K562 (cell line): ENCODE data around the gene CPLX1. TPM values are rescaled to one million over a fixed set of nuclear protein-coding genes. Genes with fewer than 3 reads are reported as not detected.

ENCODE experiments used
- BRD9 ChIP-seq: fragments of 450-650 bp; IDR thresholded peaks from 2 replicates; pipeline ENCODE4 v1.6.1; 2018; ENCODE audit warnings: low read depth; ENCODE audit not compliant: partially characterized antibody
- KAT8 ChIP-seq: fragments of 450-650 bp; IDR thresholded peaks from 2 replicates; pipeline ENCODE4 v1.6.1; 2016; ENCODE audit warnings: low read depth, mild to moderate bottlenecking
- MEIS2 ChIP-seq: fragments of 450-650 bp; IDR thresholded peaks from 2 replicates; pipeline ENCODE4 v1.6.1; 2014; ENCODE audit warnings: mild to moderate bottlenecking; ENCODE audit not compliant: partially characterized antibody
- RBM39 ChIP-seq: fragments of 200-400 bp; formaldehyde crosslinking; optimal IDR thresholded peaks from 2 replicates; pipeline ENCODE3; 2018; ENCODE audit warnings: low read depth, low read length
- SLC30A9 ChIP-seq: fragments of 250-450 bp; sonication (Bioruptor Pico); IDR thresholded peaks from 2 replicates; pipeline ENCODE4 v1.8.0; 2022; ENCODE audit warnings: mild to moderate bottlenecking, moderate library complexity
- TAL1 ChIP-seq: fragments of 450-650 bp; IDR thresholded peaks from 2 replicates; pipeline ENCODE4 v1.6.1; 2016; ENCODE audit warnings: mild to moderate bottlenecking
- THRAP3 ChIP-seq: fragments of 450-650 bp; IDR thresholded peaks from 2 replicates; pipeline ENCODE4 v1.6.1; 2016; ENCODE audit warnings: mild to moderate bottlenecking, inconsistent platforms, borderline replicate concordance
- ZNF3 ChIP-seq: fragments of 250-450 bp; sonication (Bioruptor Pico); IDR thresholded peaks from 2 replicates; pipeline ENCODE4 v1.5.0; 2021; ENCODE audit warnings: mild to moderate bottlenecking, moderate library complexity
- ZNF311 ChIP-seq: fragments of 250-450 bp; sonication (Bioruptor Pico); IDR thresholded peaks from 2 replicates; pipeline ENCODE4 v1.4.0; 2020; ENCODE audit warnings: mild to moderate bottlenecking, moderate library complexity
- polyA plus RNA-seq, 8 experiments: library from polyadenylated mRNA; depleted of rRNA in 4 of 8; stranded (reverse) in 5 of 8; unstranded in 3 of 8; fragments of >200 nt; fragmentation: Nextera tagmentation in 2 of 8; fragmentation: Illumina TruSeq in 1 of 8; extraction: Ambion mirVana in 2 of 8; extraction: Trizol in 1 of 8; gene quantifications; 2 replicates each; pipeline versions ENCODE4 v1.2.1 to v1.2.3, GENCODE V29; 2011 to 2014; ENCODE audit warnings: inconsistent platforms in 1 of 8, missing spikeins in 1 of 8
- total RNA-seq, 7 experiments: library from RNA; depleted of rRNA in 6 of 7; stranded (reverse); fragments of >200 nt in 6 of 7; fragmentation: Illumina TruSeq in 2 of 7; extraction: Trizol in 2 of 7; gene quantifications; 2 replicates each; pipeline versions ENCODE4 v1.2.1 to v1.2.3, GENCODE V29; 2011 to 2021; ENCODE audit warnings: low replicate concordance in 1 of 7
- TF ChIP-seq, protein P1 (sequence below): fragments of 250-450 bp; sonication (Bioruptor Pico); IDR thresholded peaks from 2 replicates; pipeline ENCODE4 v1.4.0; 2020; ENCODE audit warnings: mild to moderate bottlenecking, moderate library complexity
- TF ChIP-seq, protein P2 (sequence below), 3 experiments: IDR thresholded peaks in 2 of 3; conservative IDR thresholded peaks in 1 of 3; 2 replicates each; pipeline ENCODE4 v1.5.1; 2011 to 2012; ENCODE audit warnings: low read length in 3 of 3, mild to moderate bottlenecking in 3 of 3, control low read depth in 2 of 3, improper control_type of control experiment in 1 of 3, inconsistent platforms in 1 of 3, low read depth in 1 of 3, mixed read lengths in 1 of 3, moderate library complexity in 1 of 3; ENCODE audit not compliant: insufficient read depth in 2 of 3
- TF ChIP-seq, protein P3 (sequence below): IDR thresholded peaks from 2 replicates; pipeline ENCODE4 v1.6.1; 2011; ENCODE audit warnings: borderline replicate concordance, low read depth, mild to moderate bottlenecking, moderate library complexity, low read length; ENCODE audit not compliant: insufficient read depth, poor library complexity, severe bottlenecking
- TF ChIP-seq, protein P4 (sequence below): fragments of 450-650 bp; formaldehyde crosslinking; IDR thresholded peaks from 2 replicates; pipeline ENCODE4 v1.4.0; 2020; ENCODE audit warnings: mild to moderate bottlenecking, moderate library complexity

Gene CPLX1
- total and polyA plus RNA-seq, 9 of the 15 experiments (the other 6 are each of a cell fraction or from before 2014, with no cell fraction given): 0.03 to 3.3 (median 0.17) TPM; not detected in 2

DNA sequence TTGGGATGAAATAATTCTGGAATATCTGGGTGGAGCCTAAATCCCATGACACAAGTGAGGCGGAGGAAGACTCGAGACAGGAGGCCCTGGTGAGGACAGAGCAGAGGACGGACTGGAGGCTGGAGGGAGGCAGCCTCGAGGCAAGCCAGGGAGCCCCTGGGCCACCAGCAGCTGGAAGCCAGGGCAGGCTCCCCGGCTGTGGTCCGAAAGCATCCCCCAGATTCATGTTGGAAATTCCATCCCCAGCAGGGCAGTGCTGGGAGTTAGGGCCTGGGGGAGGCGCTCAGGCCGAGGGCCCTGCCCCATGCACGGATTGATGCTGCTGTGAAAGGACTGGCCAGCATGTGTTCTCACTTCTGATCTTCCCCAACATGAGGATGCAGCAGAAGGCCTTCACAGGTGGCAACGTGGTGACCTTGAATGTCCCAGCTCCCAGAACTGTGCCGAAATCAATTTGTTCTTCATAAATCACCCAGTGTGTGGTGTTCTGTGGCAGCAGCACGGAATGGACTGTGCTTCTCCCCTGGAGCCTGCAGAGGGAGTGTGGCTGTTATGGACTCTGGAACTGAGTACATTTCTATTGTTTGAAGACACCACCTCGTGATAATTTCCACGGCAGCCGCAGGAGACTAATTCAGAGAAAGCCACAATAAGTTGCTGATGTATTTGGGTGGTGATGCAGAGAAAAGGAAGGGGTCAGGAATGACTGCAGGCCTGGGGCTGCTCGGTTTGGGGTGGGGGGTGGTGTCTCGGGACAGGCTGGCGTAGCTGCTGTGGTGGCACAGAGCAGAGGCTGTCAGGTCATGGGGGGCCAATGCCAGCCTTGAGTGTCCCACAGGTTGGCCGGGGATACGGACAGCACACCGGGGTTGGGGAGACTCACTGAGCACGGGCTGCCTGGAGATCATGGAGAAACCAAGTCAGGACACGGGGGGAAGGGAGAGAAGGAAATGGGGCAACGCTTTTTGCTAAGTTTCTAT, 63.4 kb downstream of the CPLX1 start (continued):
- TF ChIP-seq, protein P1, sequence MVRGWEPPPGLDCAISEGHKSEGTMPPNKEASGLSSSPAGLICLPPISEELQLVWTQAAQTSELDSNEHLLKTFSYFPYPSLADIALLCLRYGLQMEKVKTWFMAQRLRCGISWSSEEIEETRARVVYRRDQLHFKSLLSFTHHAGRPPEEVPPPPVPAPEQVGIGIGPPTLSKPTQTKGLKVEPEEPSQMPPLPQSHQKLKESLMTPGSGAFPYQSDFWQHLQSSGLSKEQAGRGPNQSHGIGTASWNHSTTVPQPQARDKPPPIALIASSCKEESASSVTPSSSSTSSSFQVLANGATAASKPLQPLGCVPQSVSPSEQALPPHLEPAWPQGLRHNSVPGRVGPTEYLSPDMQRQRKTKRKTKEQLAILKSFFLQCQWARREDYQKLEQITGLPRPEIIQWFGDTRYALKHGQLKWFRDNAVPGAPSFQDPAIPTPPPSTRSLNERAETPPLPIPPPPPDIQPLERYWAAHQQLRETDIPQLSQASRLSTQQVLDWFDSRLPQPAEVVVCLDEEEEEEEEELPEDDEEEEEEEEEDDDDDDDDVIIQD (CRISPR knock-in tag): no peak
- no peak for TF ChIP-seq ZNF311
- TF ChIP-seq, protein P2, sequence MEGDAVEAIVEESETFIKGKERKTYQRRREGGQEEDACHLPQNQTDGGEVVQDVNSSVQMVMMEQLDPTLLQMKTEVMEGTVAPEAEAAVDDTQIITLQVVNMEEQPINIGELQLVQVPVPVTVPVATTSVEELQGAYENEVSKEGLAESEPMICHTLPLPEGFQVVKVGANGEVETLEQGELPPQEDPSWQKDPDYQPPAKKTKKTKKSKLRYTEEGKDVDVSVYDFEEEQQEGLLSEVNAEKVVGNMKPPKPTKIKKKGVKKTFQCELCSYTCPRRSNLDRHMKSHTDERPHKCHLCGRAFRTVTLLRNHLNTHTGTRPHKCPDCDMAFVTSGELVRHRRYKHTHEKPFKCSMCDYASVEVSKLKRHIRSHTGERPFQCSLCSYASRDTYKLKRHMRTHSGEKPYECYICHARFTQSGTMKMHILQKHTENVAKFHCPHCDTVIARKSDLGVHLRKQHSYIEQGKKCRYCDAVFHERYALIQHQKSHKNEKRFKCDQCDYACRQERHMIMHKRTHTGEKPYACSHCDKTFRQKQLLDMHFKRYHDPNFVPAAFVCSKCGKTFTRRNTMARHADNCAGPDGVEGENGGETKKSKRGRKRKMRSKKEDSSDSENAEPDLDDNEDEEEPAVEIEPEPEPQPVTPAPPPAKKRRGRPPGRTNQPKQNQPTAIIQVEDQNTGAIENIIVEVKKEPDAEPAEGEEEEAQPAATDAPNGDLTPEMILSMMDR (IDR thresholded peaks at IDR 0.05 in 2 of 3, conservative IDR thresholded peaks at IDR 0.05 in 1 of 3; ENCODE audit: insufficient read depth in 2 of 3, low read depth in 1 of 3, low read length in 3 of 3): peak in 2 of 3 experiments; percentile 14 to 24; a peak in 2 of 6 replicates
- TF ChIP-seq, protein P3, sequence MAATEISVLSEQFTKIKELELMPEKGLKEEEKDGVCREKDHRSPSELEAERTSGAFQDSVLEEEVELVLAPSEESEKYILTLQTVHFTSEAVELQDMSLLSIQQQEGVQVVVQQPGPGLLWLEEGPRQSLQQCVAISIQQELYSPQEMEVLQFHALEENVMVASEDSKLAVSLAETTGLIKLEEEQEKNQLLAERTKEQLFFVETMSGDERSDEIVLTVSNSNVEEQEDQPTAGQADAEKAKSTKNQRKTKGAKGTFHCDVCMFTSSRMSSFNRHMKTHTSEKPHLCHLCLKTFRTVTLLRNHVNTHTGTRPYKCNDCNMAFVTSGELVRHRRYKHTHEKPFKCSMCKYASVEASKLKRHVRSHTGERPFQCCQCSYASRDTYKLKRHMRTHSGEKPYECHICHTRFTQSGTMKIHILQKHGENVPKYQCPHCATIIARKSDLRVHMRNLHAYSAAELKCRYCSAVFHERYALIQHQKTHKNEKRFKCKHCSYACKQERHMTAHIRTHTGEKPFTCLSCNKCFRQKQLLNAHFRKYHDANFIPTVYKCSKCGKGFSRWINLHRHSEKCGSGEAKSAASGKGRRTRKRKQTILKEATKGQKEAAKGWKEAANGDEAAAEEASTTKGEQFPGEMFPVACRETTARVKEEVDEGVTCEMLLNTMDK: no peak
- no peak for TF ChIP-seq ZNF3 (CRISPR knock-in tag)
- no peak for TF ChIP-seq KAT8
- TF ChIP-seq, protein P4, sequence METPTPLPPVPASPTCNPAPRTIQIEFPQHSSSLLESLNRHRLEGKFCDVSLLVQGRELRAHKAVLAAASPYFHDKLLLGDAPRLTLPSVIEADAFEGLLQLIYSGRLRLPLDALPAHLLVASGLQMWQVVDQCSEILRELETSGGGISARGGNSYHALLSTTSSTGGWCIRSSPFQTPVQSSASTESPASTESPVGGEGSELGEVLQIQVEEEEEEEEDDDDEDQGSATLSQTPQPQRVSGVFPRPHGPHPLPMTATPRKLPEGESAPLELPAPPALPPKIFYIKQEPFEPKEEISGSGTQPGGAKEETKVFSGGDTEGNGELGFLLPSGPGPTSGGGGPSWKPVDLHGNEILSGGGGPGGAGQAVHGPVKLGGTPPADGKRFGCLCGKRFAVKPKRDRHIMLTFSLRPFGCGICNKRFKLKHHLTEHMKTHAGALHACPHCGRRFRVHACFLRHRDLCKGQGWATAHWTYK (CRISPR knock-in tag): no peak
- no peak for TF ChIP-seq BRD9
- no peak for TF ChIP-seq SLC30A9 (CRISPR knock-in tag)
- TF ChIP-seq MEIS2: peak; percentile 39
- TF ChIP-seq TAL1: no peak
- TF ChIP-seq RBM39: no peak
- TF ChIP-seq THRAP3: no peak
